Raji (cell line): ENCODE results near the gene PURA.
A peak's percentile ranks its signal among the peaks of the same experiment; 100 is the strongest.

Experiments
- POLR2A ChIP-seq: IDR thresholded peaks from 2 replicates; pipeline ENCODE4 v1.6.1; 2011; ENCODE audit warnings: low read depth, low read length, control low read depth; ENCODE audit not compliant: insufficient read depth

PURA gene

GRCh38 chr5:140106805-140107311, 7.1 kb upstream of the PURA start:
- TF ChIP-seq POLR2A = no peak

GRCh38 chr5:140107312-140108092, 6.4 kb upstream of the PURA start:
- peak; percentile 90 for TF ChIP-seq POLR2A

- peak; percentile 29 for TF ChIP-seq POLR2A
Observed at GRCh38 chr5:140108093-140109017, 5.6 kb upstream of the PURA start.

GRCh38 chr5:140109018-140109758, 4.7 kb upstream of the PURA start:
- no peak for TF ChIP-seq POLR2A

GRCh38 chr5:140109759-140110645, 3.9 kb upstream of the PURA start:
- TF ChIP-seq POLR2A = no peak

GRCh38 chr5:140110646-140110957, 3.3 kb upstream of the PURA start:
- no peak for TF ChIP-seq POLR2A

GRCh38 chr5:140111011-140111858, 2.7 kb upstream of the PURA start:
- no peak for TF ChIP-seq POLR2A

GRCh38 chr5:140111859-140112551, 1.9 kb upstream of the PURA start:
- no peak for TF ChIP-seq POLR2A

GRCh38 chr5:140112685-140113179, 1.2 kb upstream of the PURA start:
- TF ChIP-seq POLR2A = no peak

GRCh38 chr5:140113180-140113698, 670 bp upstream of the PURA start:
- TF ChIP-seq POLR2A = no peak

- no peak for TF ChIP-seq POLR2A
Observed at GRCh38 chr5:140114341-140115185, 654 bp downstream of the PURA start.

- no peak for TF ChIP-seq POLR2A
Observed at GRCh38 chr5:140115186-140115500, 1.2 kb downstream of the PURA start.

GRCh38 chr5:140116716-140117115, 2.8 kb downstream of the PURA start:
- TF ChIP-seq POLR2A = no peak
